Uterus (tissue), 4 donors: Measurements from ENCODE around the gene TNFRSF14. TPM values are rescaled to one million over a fixed set of nuclear protein-coding genes. Genes with fewer than 3 reads are reported as not detected.

ENCODE experiments used
- DNase-seq, 2 donors: peaks; one replicate each; pipeline ENCODE4 v3.0.0-alpha.2; 2019 to 2020
- H3K27ac ChIP-seq, 2 donors: fragments of 200-600 bp; sonication (generic); 1 replicate in 1 of 2; 2 replicates in 1 of 2; pipeline ENCODE4 v1.5.1; 2016 to 2018
- H3K27me3 ChIP-seq, 2 donors: fragments of 200-600 bp; sonication (generic); one replicate each; pipeline ENCODE4 v1.5.1; 2018 to 2019; ENCODE audit warnings: control low read depth in 1 of 2
- H3K36me3 ChIP-seq, 2 donors: fragments of 200-600 bp; sonication (generic); one replicate each; pipeline ENCODE4 v1.5.1; 2019; ENCODE audit warnings: control low read depth in 1 of 2
- H3K4me1 ChIP-seq, 2 donors: fragments of 200-600 bp; sonication (generic); one replicate each; pipeline ENCODE4 v1.5.1; 2018 to 2019; ENCODE audit warnings: control low read depth in 1 of 2
- H3K4me3 ChIP-seq, 2 donors: fragments of 200-600 bp; sonication (generic); 1 replicate in 1 of 2; 2 replicates in 1 of 2; pipeline ENCODE4 v1.5.1; 2018 to 2019; ENCODE audit warnings: mild to moderate bottlenecking in 1 of 2
- H3K9me3 ChIP-seq, 2 donors: fragments of 200-600 bp; sonication (generic); one replicate each; pipeline ENCODE4 v1.5.1; 2019; ENCODE audit warnings: control low read depth in 1 of 2
- POLR2A ChIP-seq, 2 donors: fragments of 450-650 bp; IDR thresholded peaks; one replicate each; pipeline ENCODE4 v1.6.1; 2016; ENCODE audit warnings: antibody characterized with exemption in 2 of 2, mild to moderate bottlenecking in 1 of 2, moderate library complexity in 1 of 2
- intact Hi-C: fragments of 100-400 bp; cut with DNase I; formaldehyde crosslinking; loops from one replicate; pipeline ENCODE4 v1.15.1; 2023; ENCODE audit warnings: low total_unique reads
- total RNA-seq, 4 donors: library from RNA; depleted of rRNA in 3 of 4; stranded (reverse); fragments of >200 nt in 3 of 4; gene quantifications; one replicate each; pipeline versions ENCODE4 v1.1.0 to v1.2.4, GENCODE V29; 2014 to 2023
- TF ChIP-seq, protein P1 (sequence below), 4 experiments: fragments of 200-600 bp in 2 of 4; fragments of 450-650 bp in 2 of 4; sonication (generic) in 2 of 4; IDR thresholded peaks; one replicate each; pipeline ENCODE4 v1.5.1; 2016 to 2019; ENCODE audit warnings: antibody characterized with exemption in 4 of 4, mild to moderate bottlenecking in 2 of 4, moderate library complexity in 1 of 4
- donor health status: DM: yes; HTN: yes; CAD: no.

TNFRSF14 gene
- total RNA-seq, 4 donors from 2014 or later, result 17.5 to 102 (median 47.7) TPM

DNA sequence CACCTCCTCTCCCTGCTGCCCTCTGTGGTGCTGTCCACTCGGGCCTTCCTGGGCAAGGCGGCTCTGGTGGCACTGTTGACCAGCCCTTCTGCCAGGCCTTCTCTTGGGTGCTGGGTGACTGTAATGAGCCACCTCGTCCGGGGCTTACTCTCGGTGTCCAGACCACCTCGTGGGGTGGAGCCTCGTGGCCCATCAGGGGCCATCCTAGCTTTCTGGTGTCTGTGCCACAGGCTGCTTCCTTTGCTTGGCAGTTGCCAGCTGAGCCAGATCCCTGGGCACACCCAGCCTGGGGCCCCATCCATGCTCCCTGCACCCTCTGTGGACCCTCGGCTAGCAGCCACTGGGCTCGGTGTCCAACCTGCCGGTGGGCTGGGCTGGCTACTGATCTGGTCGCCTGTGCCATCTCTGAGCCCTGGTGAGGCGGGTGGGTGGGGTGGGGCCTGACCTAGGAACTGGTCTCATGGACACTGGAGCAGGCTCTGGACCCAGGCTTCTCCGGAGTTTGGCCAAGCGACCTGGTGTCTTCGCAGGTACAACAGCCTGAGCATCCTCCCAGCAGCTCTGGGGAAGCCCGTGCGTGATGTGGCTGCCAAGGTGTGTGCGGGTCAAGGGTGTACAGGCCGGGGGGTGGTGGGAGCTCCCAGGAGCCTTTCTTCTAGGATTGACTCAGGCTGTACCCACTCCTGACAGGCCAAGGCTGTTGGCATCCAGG lies 31.8 kb downstream of the TNFRSF14 start:
- Histone ChIP-seq H3K9me3 (no peaks in the 10 kb centered on the region), H3K27ac (no peak overlapping the region), H3K36me3 (no peaks in the 10 kb centered on the region), H3K4me3 (no peak overlapping the region), H3K4me1 (peaks cover 0 to 4% of the 10 kb centered on the region in 2 donors), H3K27me3 (no peaks in the 10 kb centered on the region)
- TF ChIP-seq, protein P1, sequence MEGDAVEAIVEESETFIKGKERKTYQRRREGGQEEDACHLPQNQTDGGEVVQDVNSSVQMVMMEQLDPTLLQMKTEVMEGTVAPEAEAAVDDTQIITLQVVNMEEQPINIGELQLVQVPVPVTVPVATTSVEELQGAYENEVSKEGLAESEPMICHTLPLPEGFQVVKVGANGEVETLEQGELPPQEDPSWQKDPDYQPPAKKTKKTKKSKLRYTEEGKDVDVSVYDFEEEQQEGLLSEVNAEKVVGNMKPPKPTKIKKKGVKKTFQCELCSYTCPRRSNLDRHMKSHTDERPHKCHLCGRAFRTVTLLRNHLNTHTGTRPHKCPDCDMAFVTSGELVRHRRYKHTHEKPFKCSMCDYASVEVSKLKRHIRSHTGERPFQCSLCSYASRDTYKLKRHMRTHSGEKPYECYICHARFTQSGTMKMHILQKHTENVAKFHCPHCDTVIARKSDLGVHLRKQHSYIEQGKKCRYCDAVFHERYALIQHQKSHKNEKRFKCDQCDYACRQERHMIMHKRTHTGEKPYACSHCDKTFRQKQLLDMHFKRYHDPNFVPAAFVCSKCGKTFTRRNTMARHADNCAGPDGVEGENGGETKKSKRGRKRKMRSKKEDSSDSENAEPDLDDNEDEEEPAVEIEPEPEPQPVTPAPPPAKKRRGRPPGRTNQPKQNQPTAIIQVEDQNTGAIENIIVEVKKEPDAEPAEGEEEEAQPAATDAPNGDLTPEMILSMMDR (IDR thresholded peaks at IDR 0.05), result no peak
- no peak for TF ChIP-seq POLR2A (IDR thresholded peaks at IDR 0.05)
- intact Hi-C loops, result loop anchor here (10.0 kb wide), 1 partner anchor 1057 kb away; no protein-coding TSS in a partner anchor
- no peak for DNase-seq

- Histone ChIP-seq H3K36me3 (no peaks in the 10 kb centered on the region), H3K4me1 (peaks cover 0 to 4% of the 10 kb centered on the region in 2 donors), H3K4me3 (no peak overlapping the region), H3K9me3 (no peaks in the 10 kb centered on the region), H3K27ac (no peak overlapping the region), H3K27me3 (no peaks in the 10 kb centered on the region)
- no peak for DNase-seq
- intact Hi-C loops, result loop anchor here (10.0 kb wide), 1 partner anchor 1056 kb away; no protein-coding TSS in a partner anchor
- TF ChIP-seq POLR2A (IDR thresholded peaks at IDR 0.05), result no peak
- TF ChIP-seq, protein P1 (IDR thresholded peaks at IDR 0.05), result no peak
These were observed 32.7 kb downstream of the TNFRSF14 start for GRCh38 chr1:2588661-2589430.

DNA sequence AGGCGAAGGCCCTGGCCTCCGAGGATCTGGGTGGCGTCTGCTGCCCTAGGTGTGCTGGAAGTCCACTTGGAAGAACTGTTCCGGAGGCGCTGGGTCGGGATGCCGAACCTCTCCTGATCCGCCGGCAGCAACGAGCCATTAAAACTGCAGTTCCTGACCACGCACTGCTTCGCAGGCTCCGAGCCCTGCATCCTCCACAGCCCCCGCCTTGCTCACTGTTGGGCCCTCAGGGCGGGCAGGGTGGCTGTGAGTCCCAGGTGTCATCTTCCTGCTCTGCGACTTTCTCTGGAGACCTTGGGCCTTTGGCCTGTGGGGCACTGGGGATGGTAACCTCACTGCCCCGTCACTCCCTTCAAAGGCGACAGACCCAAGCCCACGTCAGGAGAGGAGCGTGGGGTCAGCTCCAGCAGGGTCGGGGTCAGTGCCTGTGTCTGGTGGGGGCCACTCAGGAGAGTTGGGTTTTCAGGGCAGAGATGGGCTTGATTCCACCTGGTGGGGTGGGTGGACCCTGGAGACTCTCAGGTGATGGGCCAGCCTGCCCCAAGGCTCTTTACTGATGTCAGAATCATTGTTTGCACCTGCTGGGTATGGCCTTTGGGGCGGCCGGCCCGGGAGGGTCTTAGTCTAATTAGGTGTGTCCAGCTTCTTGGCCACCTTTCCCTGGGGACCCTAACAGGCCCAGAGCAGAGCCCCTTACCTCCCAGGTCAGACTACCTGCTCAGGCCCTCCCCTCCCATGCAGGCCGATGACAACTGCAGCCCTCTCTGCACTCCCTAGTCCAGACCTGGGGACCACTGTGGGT lies 33.5 kb downstream of the TNFRSF14 start:
- Histone ChIP-seq H3K9me3 (no peaks in the 10 kb centered on the region), H3K4me1 (peaks cover 0 to 4% of the 10 kb centered on the region in 2 donors), H3K4me3 (no peak overlapping the region), H3K36me3 (no peaks in the 10 kb centered on the region), H3K27me3 (no peaks in the 10 kb centered on the region), H3K27ac (no peak overlapping the region)
- DNase-seq, result no peak
- TF ChIP-seq, protein P1 (IDR thresholded peaks at IDR 0.05), result no peak
- TF ChIP-seq POLR2A (IDR thresholded peaks at IDR 0.05), result no peak
- intact Hi-C loops, result loop anchor here (10.0 kb wide), 1 partner anchor 1055 kb away; no protein-coding TSS in a partner anchor

GRCh38 chr1:2590233-2591141 lies 34.3 kb downstream of the TNFRSF14 start:
- H3K27me3 ChIP-seq, result no peaks in the 10 kb centered on the region
- no peaks in the 10 kb centered on the region for H3K9me3 ChIP-seq
- TF ChIP-seq, protein P1 (IDR thresholded peaks at IDR 0.05), result no peak
- TF ChIP-seq POLR2A (IDR thresholded peaks at IDR 0.05), result no peak
- H3K27ac ChIP-seq, result no peak overlapping the region
- intact Hi-C loops, result no loop called here
- H3K4me1 ChIP-seq, result no peaks in the 10 kb centered on the region
- H3K36me3 ChIP-seq, result no peaks in the 10 kb centered on the region
- DNase-seq, result no peak
- H3K4me3 ChIP-seq, result no peak overlapping the region
